ENCODE data around the gene SOX9. TPM values are rescaled to one million over a fixed set of nuclear protein-coding genes. Genes with fewer than 3 reads are reported as not detected.

The SOX9 gene
- total RNA-seq, 1 experiment from 2014 or later: 119 TPM

- no peaks in the 10 kb centered on the region for H3K9me2 ChIP-seq (replicated peaks; ENCODE audit: low read length)
- H3F3A ChIP-seq (ENCODE audit: low read length, unreplicated experiment): no peaks in the 10 kb centered on the region
- no peaks in the 10 kb centered on the region for H3K27me3 ChIP-seq (ENCODE audit: low read length)
- peak; percentile 92 for ATAC-seq
- peak; percentile 97 for DNase-seq
- CTCF ChIA-PET: no interaction called here
- H3K27ac ChIP-seq (ENCODE audit: low read length): peak overlapping the region; percentile 80
- TF ChIP-seq CTCF (conservative IDR thresholded peaks at IDR 0.05; ENCODE audit: low read depth, low read length) (no peak), EZH2 (IDR thresholded peaks at IDR 0.05; ENCODE audit: low read length, unreplicated experiment) (no peak), EZH2phosphoT487 (IDR thresholded peaks at IDR 0.05; ENCODE audit: borderline replicate concordance, low read length) (no peak; the same call in 1 of the 2 replicates)
- no TSS peak for BruUV-seq (replicated peaks)
- peaks cover 23% of the 10 kb centered on the region for H3K4me1 ChIP-seq (ENCODE audit: insufficient read depth, low read length)
- peak overlapping the region; percentile 48 for H3K9ac ChIP-seq (ENCODE audit: low read length)
- peak overlapping the region; percentile 20 for H2AFZ ChIP-seq (ENCODE audit: low read length)
- POLR2A ChIA-PET (ENCODE audit: unreplicated experiment): interaction anchor here (1.1 kb wide), 1 partner anchor 30 kb away, joined by 3 read pairs; no protein-coding TSS in a partner anchor
- H3K4me3 ChIP-seq (ENCODE audit: low read length): peak overlapping the region; percentile 45
- no peaks in the 10 kb centered on the region for H3K36me3 ChIP-seq (ENCODE audit: low read depth, low read length)
- H3K4me2 ChIP-seq (ENCODE audit: low read length): peak overlapping the region; percentile 77
- intact Hi-C loops (cut with micrococcal nuclease): loop anchor here (1.0 to 5.0 kb wide), 3 partner anchors 25 to 81 kb away; partner anchors contain the start of gene SOX9
- no peaks in the 10 kb centered on the region for H4K20me1 ChIP-seq (ENCODE audit: low read length)
- no peaks in the 10 kb centered on the region for H3K9me3 ChIP-seq (ENCODE audit: low read length)
- no peaks in the 10 kb centered on the region for H3K79me2 ChIP-seq (ENCODE audit: low read length)
Measured at GRCh38 chr17:72151565-72152386, 31.0 kb downstream of the SOX9 start.

DNA sequence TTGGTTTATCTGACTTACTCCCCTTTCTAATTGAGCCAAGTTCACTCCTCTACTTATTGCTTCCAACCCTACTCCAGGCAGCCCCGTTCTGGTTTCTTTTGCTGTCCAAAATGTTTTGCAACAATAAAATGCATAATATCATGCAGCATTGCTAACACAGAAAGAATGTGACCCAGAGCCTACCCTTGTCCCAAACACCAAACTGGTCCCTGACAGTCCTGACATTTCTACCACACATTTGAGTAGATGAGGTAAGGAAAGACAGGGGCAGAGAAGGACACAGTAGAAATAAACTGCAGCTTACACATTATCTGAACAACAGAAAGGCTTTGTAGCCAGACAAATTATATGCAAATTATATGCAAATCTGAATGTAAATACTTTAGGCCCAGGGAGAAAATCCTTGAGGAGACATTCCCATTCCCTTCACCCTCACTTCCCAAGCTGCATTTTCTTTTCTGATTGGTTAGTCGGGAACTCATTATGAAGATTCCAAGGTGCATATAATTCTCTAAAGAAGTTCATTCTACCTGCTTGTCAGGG lies 31.6 kb downstream of the SOX9 start:
- Histone ChIP-seq H3K9me2 (replicated peaks; ENCODE audit: low read length) (no peaks in the 10 kb centered on the region), H4K20me1 (ENCODE audit: low read length) (no peaks in the 10 kb centered on the region), H3K4me1 (ENCODE audit: insufficient read depth, low read length) (peaks cover 23% of the 10 kb centered on the region), H3K9me3 (ENCODE audit: low read length) (no peaks in the 10 kb centered on the region), H3F3A (ENCODE audit: low read length, unreplicated experiment) (no peaks in the 10 kb centered on the region), H3K27ac (ENCODE audit: low read length) (peak overlapping the region; percentile 80), H2AFZ (ENCODE audit: low read length) (0 out of 2 replicates have a peak overlapping the region, but pooled peaks have one; percentile 20), H3K79me2 (ENCODE audit: low read length) (no peaks in the 10 kb centered on the region), H3K4me2 (ENCODE audit: low read length) (peak overlapping the region; percentile 77), H3K36me3 (ENCODE audit: low read depth, low read length) (no peaks in the 10 kb centered on the region), H3K9ac (ENCODE audit: low read length) (peak overlapping the region; percentile 48), H3K4me3 (ENCODE audit: low read length) (peak overlapping the region; percentile 45), H3K27me3 (ENCODE audit: low read length) (no peaks in the 10 kb centered on the region)
- TF ChIP-seq EZH2 (IDR thresholded peaks at IDR 0.05; ENCODE audit: low read length, unreplicated experiment): no peak
- TF ChIP-seq CTCF (conservative IDR thresholded peaks at IDR 0.05; ENCODE audit: low read depth, low read length): no peak
- no peak for TF ChIP-seq EZH2phosphoT487 (IDR thresholded peaks at IDR 0.05; ENCODE audit: borderline replicate concordance, low read length)
- ATAC-seq (peak; percentile 5), DNase-seq (peak; percentile 69)
- CTCF ChIA-PET: no interaction called here
- no TSS peak for BruUV-seq (replicated peaks)
- intact Hi-C loops (cut with micrococcal nuclease): loop anchor here (5.0 kb wide), 1 partner anchor 80 kb away; no protein-coding TSS in a partner anchor
- POLR2A ChIA-PET (ENCODE audit: unreplicated experiment): no interaction called here

Measured in PC-3 (cell line).